ENCODE measurements around the gene AWAT2. TPM values are rescaled to one million over a fixed set of nuclear protein-coding genes. Genes with fewer than 3 reads are reported as not detected.

Gene AWAT2
- polyA plus RNA-seq: not detected

GRCh38 chrX:70049925-70050324, at the start of gene AWAT2:
TSS of gene AWAT2 (minus strand) at chrX:70049938. CDS start at chrX:70049932, 6 bp downstream.
- H3K36me3 Mint-ChIP-seq: no peaks in the 10 kb centered on the region
- H3K4me1 Mint-ChIP-seq: no peaks in the 10 kb centered on the region
- H3K27ac Mint-ChIP-seq: no peak within 1 kb of the TSS
- no peaks in the 10 kb centered on the region for H3K9me3 Mint-ChIP-seq
- H3K27me3 Mint-ChIP-seq (ENCODE audit: low read depth in 3 of 3): peaks cover 0 to 13% (median 10%) of the 10 kb centered on the region in 3 donors
- no peak for DNase-seq
- H3K4me3 Mint-ChIP-seq: no peak within 1 kb of the TSS

- Mint-ChIP-seq H3K36me3 (no peaks in the 10 kb centered on the region), H3K9me3 (no peaks in the 10 kb centered on the region), H3K4me3 (no peak overlapping the region), H3K27me3 (ENCODE audit: low read depth in 3 of 3) (peaks cover 0 to 13% (median 1%) of the 10 kb centered on the region in 3 donors), H3K27ac (no peak overlapping the region), H3K4me1 (no peaks in the 10 kb centered on the region)
- no peak for DNase-seq
Measured at GRCh38 chrX:70096052-70096451, 46.3 kb upstream of the AWAT2 start.

GRCh38 chrX:70092247-70092646, 42.5 kb upstream of the AWAT2 start:
- Mint-ChIP-seq H3K4me3 (no peak overlapping the region), H3K9me3 (no peaks in the 10 kb centered on the region), H3K27ac (no peak overlapping the region), H3K27me3 (ENCODE audit: low read depth in 3 of 3) (peaks cover 0 to 6% (median 4%) of the 10 kb centered on the region in 3 donors), H3K36me3 (no peaks in the 10 kb centered on the region), H3K4me1 (no peaks in the 10 kb centered on the region)
- no peak for DNase-seq

- Mint-ChIP-seq H3K27ac (no peak overlapping the region), H3K4me1 (no peaks in the 10 kb centered on the region), H3K36me3 (no peaks in the 10 kb centered on the region), H3K27me3 (ENCODE audit: low read depth in 3 of 3) (peaks cover 0 to 5% (median 5%) of the 10 kb centered on the region in 3 donors), H3K9me3 (no peaks in the 10 kb centered on the region), H3K4me3 (no peak overlapping the region)
- no peak for DNase-seq
Measured at GRCh38 chrX:70089604-70090297, 40.0 kb upstream of the AWAT2 start.

GRCh38 chrX:70088751-70089150, 39.0 kb upstream of the AWAT2 start:
- H3K4me1 Mint-ChIP-seq: no peaks in the 10 kb centered on the region
- no peak overlapping the region for H3K27ac Mint-ChIP-seq
- no peak for DNase-seq
- H3K27me3 Mint-ChIP-seq (ENCODE audit: low read depth in 3 of 3): peaks cover 0 to 7% (median 5%) of the 10 kb centered on the region in 3 donors
- H3K4me3 Mint-ChIP-seq: no peak overlapping the region
- H3K36me3 Mint-ChIP-seq: no peaks in the 10 kb centered on the region
- H3K9me3 Mint-ChIP-seq: no peaks in the 10 kb centered on the region

GRCh38 chrX:70087857-70088630, 38.3 kb upstream of the AWAT2 start:
- no peak for DNase-seq
- Mint-ChIP-seq H3K4me3 (no peak overlapping the region), H3K4me1 (no peaks in the 10 kb centered on the region), H3K36me3 (no peaks in the 10 kb centered on the region), H3K27ac (no peak overlapping the region), H3K27me3 (ENCODE audit: low read depth in 3 of 3) (peaks cover 0 to 5% (median 3%) of the 10 kb centered on the region in 3 donors), H3K9me3 (no peaks in the 10 kb centered on the region)

- no peaks in the 10 kb centered on the region for H3K4me1 Mint-ChIP-seq
- no peak overlapping the region for H3K27ac Mint-ChIP-seq
- no peak overlapping the region for H3K4me3 Mint-ChIP-seq
- DNase-seq: no peak
- no peaks in the 10 kb centered on the region for H3K36me3 Mint-ChIP-seq
- no peaks in the 10 kb centered on the region for H3K9me3 Mint-ChIP-seq
- peaks cover 0 to 5% (median 3%) of the 10 kb centered on the region in 3 donors for H3K27me3 Mint-ChIP-seq (ENCODE audit: low read depth in 3 of 3)
Measured at GRCh38 chrX:70084592-70085240, 35.0 kb upstream of the AWAT2 start.

DNA sequence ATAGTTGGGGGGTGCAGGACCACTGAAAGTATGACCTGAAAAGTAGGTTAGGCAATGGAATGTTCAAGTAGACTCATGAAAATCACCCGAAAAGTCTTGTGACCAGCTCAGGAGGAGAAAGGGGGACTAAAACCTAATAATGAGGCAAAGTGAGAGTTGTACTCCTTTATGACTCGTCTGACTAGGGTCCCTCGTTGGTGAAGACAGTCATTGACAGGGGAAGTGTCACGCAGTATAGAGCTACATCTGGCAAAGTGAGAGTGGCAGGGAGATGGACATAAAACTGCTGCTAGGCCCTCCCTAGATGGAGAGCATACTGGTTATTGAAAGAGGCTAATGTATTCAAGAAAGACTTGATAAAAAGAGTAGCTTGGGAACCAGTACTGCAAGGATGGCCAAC, 33.0 kb upstream of the AWAT2 start:
- H3K4me1 Mint-ChIP-seq: no peaks in the 10 kb centered on the region
- H3K4me3 Mint-ChIP-seq: no peak overlapping the region
- H3K9me3 Mint-ChIP-seq: no peaks in the 10 kb centered on the region
- peaks cover 0 to 8% (median 1%) of the 10 kb centered on the region in 3 donors for H3K27me3 Mint-ChIP-seq (ENCODE audit: low read depth in 3 of 3)
- H3K27ac Mint-ChIP-seq: no peak overlapping the region
- H3K36me3 Mint-ChIP-seq: no peaks in the 10 kb centered on the region
- no peak for DNase-seq

DNA sequence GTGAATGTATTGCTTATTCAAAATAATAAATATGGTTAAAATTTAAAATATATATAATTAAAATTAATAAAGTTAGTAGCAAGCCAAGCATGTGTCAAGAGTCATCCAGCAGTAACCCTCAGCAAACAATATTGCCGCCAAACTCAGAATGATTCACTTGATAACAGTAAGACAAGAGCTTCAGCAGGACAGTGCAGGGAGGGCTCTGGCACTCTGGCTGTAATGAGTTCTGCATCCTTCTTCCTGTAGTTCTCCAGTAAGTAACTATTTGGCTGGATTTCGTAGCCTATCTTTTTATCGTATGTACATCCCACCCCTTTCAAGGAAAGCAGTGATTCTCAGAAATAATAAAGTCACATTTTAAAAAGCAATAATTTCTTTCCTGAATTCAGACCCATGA, 30.1 kb upstream of the AWAT2 start:
- Mint-ChIP-seq H3K4me3 (no peak overlapping the region), H3K9me3 (no peaks in the 10 kb centered on the region), H3K27ac (no peak overlapping the region), H3K27me3 (ENCODE audit: low read depth in 3 of 3) (peaks cover 0 to 6% (median 2%) of the 10 kb centered on the region in 3 donors), H3K4me1 (no peaks in the 10 kb centered on the region), H3K36me3 (no peaks in the 10 kb centered on the region)
- no peak for DNase-seq

DNA sequence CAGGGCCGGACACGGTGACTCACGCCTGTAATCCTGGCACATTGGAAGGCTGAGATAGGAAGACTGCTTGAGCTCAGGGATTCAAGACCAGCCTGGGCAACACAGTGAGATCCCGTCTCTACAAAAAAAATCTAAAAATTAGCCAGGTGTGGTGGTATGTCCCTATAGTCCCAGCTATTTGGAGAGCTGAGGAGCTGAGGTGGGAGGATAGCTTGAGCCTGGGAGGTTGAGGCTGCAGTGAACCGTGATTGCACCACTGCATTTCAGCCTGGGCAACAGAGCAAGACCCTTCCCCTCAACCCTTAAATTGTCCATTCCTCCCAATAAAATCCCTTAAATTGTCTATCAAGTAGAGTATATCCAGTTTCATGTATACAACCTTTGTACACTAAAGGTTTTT, 29.6 kb upstream of the AWAT2 start:
- DNase-seq: no peak
- H3K27ac Mint-ChIP-seq: no peak overlapping the region
- no peaks in the 10 kb centered on the region for H3K36me3 Mint-ChIP-seq
- no peaks in the 10 kb centered on the region for H3K4me1 Mint-ChIP-seq
- no peaks in the 10 kb centered on the region for H3K9me3 Mint-ChIP-seq
- no peak overlapping the region for H3K4me3 Mint-ChIP-seq
- peaks cover 0 to 6% (median 2%) of the 10 kb centered on the region in 3 donors for H3K27me3 Mint-ChIP-seq (ENCODE audit: low read depth in 3 of 3)

DNA sequence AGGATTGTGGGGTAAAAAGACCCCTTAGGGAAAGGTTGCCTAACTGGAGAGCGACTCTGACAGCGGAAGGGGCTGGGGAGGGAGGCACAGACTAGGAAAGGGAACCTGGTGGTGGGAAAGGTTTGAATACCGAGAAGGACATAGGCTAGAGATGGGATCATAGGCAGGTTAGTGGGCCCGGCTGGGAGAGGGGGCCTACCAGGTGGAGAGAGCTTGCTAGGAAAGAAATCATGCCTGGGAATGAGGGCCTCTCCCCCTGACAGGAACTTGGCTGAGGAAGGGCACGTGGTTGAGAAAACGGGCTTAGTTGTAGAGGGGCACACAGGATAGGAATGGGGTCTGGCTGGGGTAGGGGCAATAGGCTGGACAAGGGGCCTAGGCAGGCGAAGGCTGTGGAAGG, 16.9 kb upstream of the AWAT2 start:
- no peak overlapping the region for H3K4me3 Mint-ChIP-seq

GRCh38 chrX:70062961-70063550, 13.3 kb upstream of the AWAT2 start:
- no peaks in the 10 kb centered on the region for H3K4me1 Mint-ChIP-seq
- no peak for DNase-seq
- no peak overlapping the region for H3K4me3 Mint-ChIP-seq
- H3K36me3 Mint-ChIP-seq: no peaks in the 10 kb centered on the region
- H3K27ac Mint-ChIP-seq: no peak overlapping the region
- H3K27me3 Mint-ChIP-seq (ENCODE audit: low read depth in 3 of 3): peaks cover under 1 to 10% (median 3%) of the 10 kb centered on the region in 3 donors
- no peaks in the 10 kb centered on the region for H3K9me3 Mint-ChIP-seq

More for the DNA sequence above, 16.9 kb upstream of the AWAT2 start:
- no peaks in the 10 kb centered on the region for H3K36me3 Mint-ChIP-seq
- DNase-seq: no peak
- no peak overlapping the region for H3K27ac Mint-ChIP-seq
- no peaks in the 10 kb centered on the region for H3K9me3 Mint-ChIP-seq
- peaks cover 2 to 14% (median 7%) of the 10 kb centered on the region in 3 donors for H3K27me3 Mint-ChIP-seq (ENCODE audit: low read depth in 3 of 3)
- no peaks in the 10 kb centered on the region for H3K4me1 Mint-ChIP-seq

DNA sequence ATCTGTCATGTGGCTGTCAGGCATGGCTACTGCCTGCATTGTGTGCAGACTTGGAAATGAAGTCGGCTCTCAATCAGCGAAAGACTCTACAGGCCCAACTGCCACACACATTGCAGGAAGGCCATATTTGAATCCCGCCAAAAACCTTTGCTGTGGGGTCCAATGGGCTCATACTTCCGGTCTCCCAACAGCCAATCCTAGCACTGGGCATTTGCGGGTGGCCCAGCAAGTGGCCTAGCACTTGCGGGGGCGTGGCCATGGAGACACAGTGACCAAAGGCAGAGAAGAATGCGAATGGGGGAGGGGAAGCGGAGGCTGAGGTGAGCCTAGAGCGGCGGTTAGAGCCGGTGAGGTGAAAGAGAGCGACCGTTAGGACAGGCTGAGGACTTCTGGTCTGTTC, 12.3 kb upstream of the AWAT2 start, which contains the start of gene OTUD6A:
TSS of gene OTUD6A (plus strand) at position 382 of the 400 bp plus-strand sequence. CDS start 68 bp downstream, outside the sequence.
- Mint-ChIP-seq H3K9me3 (no peaks in the 10 kb centered on the region), H3K4me3 (no peak within 1 kb of the TSS), H3K36me3 (no peaks in the 10 kb centered on the region), H3K4me1 (no peaks in the 10 kb centered on the region), H3K27ac (no peak within 1 kb of the TSS), H3K27me3 (ENCODE audit: low read depth in 3 of 3) (peaks cover 1 to 3% (median 2%) of the 10 kb centered on the region in 3 donors)
- DNase-seq: no peak

- peaks cover 1 to 11% (median 7%) of the 10 kb centered on the region in 3 donors for H3K27me3 Mint-ChIP-seq (ENCODE audit: low read depth in 3 of 3)
- H3K4me1 Mint-ChIP-seq: no peaks in the 10 kb centered on the region
- H3K4me3 Mint-ChIP-seq: no peak overlapping the region
- DNase-seq: no peak
- no peak overlapping the region for H3K27ac Mint-ChIP-seq
- no peaks in the 10 kb centered on the region for H3K36me3 Mint-ChIP-seq
- H3K9me3 Mint-ChIP-seq: no peaks in the 10 kb centered on the region
Measured at GRCh38 chrX:70054391-70054790, 4.7 kb upstream of the AWAT2 start.
